Activated CD8-positive, alpha-beta memory T cell treated with anti-CD3 and anti-CD28 coated beads, Interleukin-2, amount 50 U/mL, for 24 hours (primary cell): Measurements from ENCODE around the gene DGAT2.

Experiments used
- DNase-seq: peaks from one replicate; pipeline ENCODE4 v3.0.0-alpha.2; 2020; ENCODE audit errors: extremely low read depth

Gene DGAT2

GRCh38 chr11:75823946-75824345 is 55.4 kb downstream of the DGAT2 start:
- no peak for DNase-seq

- no peak for DNase-seq
Observed at GRCh38 chr11:75826461-75827230, 58.1 kb downstream of the DGAT2 start.

GRCh38 chr11:75827562-75827961 is 59.0 kb downstream of the DGAT2 start:
- DNase-seq = no peak

GRCh38 chr11:75831915-75832502 is 63.4 kb downstream of the DGAT2 start:
- no peak for DNase-seq

- no peak for DNase-seq
Observed at GRCh38 chr11:75834728-75835127, 66.2 kb downstream of the DGAT2 start.

DNA sequence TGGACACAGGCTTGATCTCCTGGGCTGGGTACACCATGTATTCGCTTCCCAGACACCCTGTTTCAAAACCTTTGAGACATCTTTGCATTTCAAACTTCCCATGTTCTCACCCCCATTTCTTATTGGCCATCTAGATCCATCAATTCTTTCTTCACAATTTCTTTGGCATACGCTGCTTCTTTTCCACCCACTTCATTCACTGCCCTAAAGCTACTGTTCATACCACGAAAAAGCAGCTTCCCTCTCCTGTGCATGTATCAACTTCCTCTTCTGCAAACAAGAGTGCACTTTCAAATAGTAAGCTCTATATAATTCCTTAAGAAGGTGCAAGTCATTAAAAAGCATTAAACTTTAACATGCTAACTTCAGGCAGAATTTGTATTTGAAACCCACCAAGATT is 67.8 kb downstream of the DGAT2 start:
- no peak for DNase-seq

DNA sequence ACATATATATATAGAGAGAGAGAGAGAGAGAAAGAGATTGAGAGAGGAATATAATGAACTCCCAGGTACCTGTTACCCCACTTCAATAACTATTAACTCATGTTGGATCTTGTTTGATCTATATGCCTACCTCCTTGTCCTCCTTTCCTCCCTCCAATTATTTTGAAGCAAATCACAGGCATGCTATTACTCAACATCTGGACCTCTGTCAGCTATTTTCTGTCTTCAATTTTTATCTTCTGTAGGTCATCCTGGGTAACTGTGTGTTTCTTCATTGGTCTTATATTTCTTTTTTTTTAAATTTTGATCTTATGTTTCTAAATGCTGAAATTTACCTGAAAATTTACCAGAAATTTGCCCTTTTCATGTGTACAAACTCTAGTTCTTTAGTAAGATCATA is 71.3 kb downstream of the DGAT2 start:
- no peak for DNase-seq

DNA sequence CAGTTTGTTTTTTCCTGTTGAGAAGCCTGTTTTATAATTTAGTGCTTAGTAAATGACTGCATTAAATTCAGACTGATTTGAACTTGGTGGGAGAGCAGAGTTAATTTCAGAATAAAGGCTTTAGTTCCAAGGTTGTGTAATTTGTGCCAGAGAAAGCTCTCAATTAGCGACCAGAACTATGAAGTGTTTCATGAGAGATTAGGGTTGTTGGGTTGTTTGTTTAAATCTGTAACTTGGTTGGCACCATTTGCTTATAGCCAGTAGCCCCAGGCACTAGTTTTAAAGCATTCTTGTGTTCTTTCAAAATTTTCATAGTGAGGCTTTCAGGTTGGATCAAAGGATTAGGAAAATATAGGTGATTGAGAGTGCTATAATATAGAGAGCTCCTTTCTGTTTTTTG is 71.9 kb downstream of the DGAT2 start:
- DNase-seq = no peak

DNA sequence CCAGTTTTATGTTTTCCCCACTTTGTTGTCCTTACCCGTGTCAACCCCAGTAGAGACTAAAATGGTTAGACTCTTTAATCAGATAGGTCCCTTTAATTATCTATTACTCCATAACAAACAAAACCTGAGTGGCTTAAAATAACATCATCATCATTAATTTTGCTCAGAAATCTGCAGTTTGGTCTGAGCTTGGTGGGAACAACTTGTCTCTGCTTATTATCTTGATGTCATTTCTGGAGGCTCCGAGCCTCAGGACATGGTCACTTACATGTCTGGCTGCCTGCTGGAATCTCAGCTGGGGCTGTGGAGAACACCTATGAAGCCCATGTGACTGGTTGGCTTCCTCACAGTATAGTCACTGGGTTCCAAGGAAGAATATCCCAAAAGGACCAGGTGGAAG is 73.2 kb downstream of the DGAT2 start:
- DNase-seq = no peak

DNA sequence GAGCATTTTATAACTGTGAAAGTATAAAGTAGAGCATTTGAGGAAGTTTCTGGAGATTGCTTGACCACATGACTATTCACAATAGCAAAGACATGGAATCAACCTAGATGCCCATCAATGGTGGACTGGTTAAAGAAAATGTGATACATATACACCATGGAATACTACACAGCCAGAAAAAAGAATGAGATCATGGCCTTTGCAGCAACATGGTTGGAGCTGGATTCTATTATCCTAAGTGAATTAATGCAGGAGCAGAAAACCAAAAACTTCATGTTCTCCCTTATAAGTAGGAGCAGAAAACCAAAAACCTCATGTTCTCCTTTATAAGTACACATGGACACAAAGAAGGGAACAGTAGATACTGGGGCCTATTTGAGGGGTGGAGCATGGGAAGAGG is 76.7 kb downstream of the DGAT2 start:
- no peak for DNase-seq

- no peak for DNase-seq
Observed at GRCh38 chr11:75849894-75850293, 81.3 kb downstream of the DGAT2 start.

GRCh38 chr11:75850787-75851186 is 82.2 kb downstream of the DGAT2 start:
- DNase-seq = no peak
